Liver (tissue), 3 donors: ENCODE data around the gene PTCSC3.

Experiments
- CTCF ChIP-seq: fragments of 150-350 bp; IDR thresholded peaks from 2 replicates; pipeline ENCODE4 v1.5.1; 2017; ENCODE audit warnings: improper control_type of control experiment, low read depth, low read length; ENCODE audit not compliant: missing input control
- EGR1 ChIP-seq, 2 donors: IDR thresholded peaks; 2 replicates each; pipeline ENCODE4 v1.6.1; 2016 to 2018; ENCODE audit warnings: antibody characterized with exemption in 2 of 2, low read depth in 2 of 2
- GABPA ChIP-seq, 2 donors: IDR thresholded peaks in 1 of 2; conservative IDR thresholded peaks in 1 of 2; 2 replicates each; pipeline ENCODE4 v1.6.1; 2016; ENCODE audit warnings: antibody characterized with exemption in 2 of 2, mild to moderate bottlenecking in 1 of 2, moderate library complexity in 1 of 2
- HNF4G ChIP-seq: IDR thresholded peaks from 2 replicates; pipeline ENCODE4 v1.6.1; 2016; ENCODE audit warnings: antibody characterized with exemption
- JUND ChIP-seq, 2 donors: IDR thresholded peaks; 2 replicates each; pipeline ENCODE4 v1.6.1; 2016; ENCODE audit warnings: antibody characterized with exemption in 2 of 2
- MAX ChIP-seq: IDR thresholded peaks from 2 replicates; pipeline ENCODE4 v1.6.1; 2016; ENCODE audit warnings: antibody characterized with exemption
- RAD21 ChIP-seq, 2 donors: IDR thresholded peaks; 2 replicates each; pipeline ENCODE4 v1.6.1; 2016; ENCODE audit warnings: antibody characterized with exemption in 2 of 2, mild to moderate bottlenecking in 2 of 2
- REST ChIP-seq: IDR thresholded peaks from 2 replicates; pipeline ENCODE4 v1.6.1; 2016; ENCODE audit warnings: antibody characterized with exemption, mild to moderate bottlenecking
- RXRA ChIP-seq, 2 donors: IDR thresholded peaks; 2 replicates each; pipeline ENCODE4 v1.6.1; 2017 to 2018; ENCODE audit warnings: antibody characterized with exemption in 2 of 2, mild to moderate bottlenecking in 1 of 2
- TAF1 ChIP-seq: conservative IDR thresholded peaks from 2 replicates; pipeline ENCODE4 v1.6.1; 2016; ENCODE audit warnings: antibody characterized with exemption, mild to moderate bottlenecking
- YY1 ChIP-seq: IDR thresholded peaks from 2 replicates; pipeline ENCODE4 v1.6.1; 2016; ENCODE audit warnings: antibody characterized with exemption, mild to moderate bottlenecking
- ZBTB33 ChIP-seq: IDR thresholded peaks from 2 replicates; pipeline ENCODE4 v1.6.1; 2016; ENCODE audit warnings: antibody characterized with exemption
- donor health status: healthy.
- donor health status: healthy.

DNA sequence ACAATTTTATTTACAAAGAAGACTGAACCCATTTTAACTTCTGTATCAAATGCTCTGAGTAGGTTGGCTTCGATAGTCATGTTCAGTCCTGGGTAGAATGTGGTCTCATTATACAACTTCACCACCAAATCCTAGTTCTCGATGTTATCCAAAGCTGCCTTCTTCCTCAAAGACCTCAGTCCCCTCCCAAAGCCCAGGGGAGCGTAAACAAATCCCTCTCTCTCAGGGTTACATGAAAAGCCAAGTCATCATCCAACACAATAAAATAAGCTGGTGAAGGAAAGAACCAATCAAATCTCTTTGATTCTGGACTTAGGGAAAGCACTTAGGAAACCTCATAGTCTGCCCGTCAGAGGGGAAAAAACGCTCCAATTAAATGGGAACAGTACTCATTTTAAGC is 9.1 kb downstream of the PTCSC3 start:
- TF ChIP-seq CTCF (no peak), ZBTB33 (no peak), REST (no peak), RAD21 (IDR thresholded peaks at IDR 0.05) (no peak), RXRA (IDR thresholded peaks at IDR 0.05) (no peak), JUND (IDR thresholded peaks at IDR 0.05) (no peak), YY1 (no peak), EGR1 (IDR thresholded peaks at IDR 0.05; ENCODE audit: low read depth in 2 of 2) (no peak), TAF1 (no peak), HNF4G (no peak), GABPA (IDR thresholded peaks at IDR 0.05 in 1 of 2, conservative IDR thresholded peaks at IDR 0.05 in 1 of 2) (no peak), MAX (no peak)
